ENCODE results near the gene GALNT3. TPM values are rescaled to one million over a fixed set of nuclear protein-coding genes. Genes with fewer than 3 reads are reported as not detected.

Gene GALNT3
- total and polyA plus RNA-seq, 9 of the 15 experiments (the other 6 are each of a cell fraction or from before 2014, with no cell fraction given): 0.03 to 0.29 (median 0.06) TPM; not detected in 6

DNA sequence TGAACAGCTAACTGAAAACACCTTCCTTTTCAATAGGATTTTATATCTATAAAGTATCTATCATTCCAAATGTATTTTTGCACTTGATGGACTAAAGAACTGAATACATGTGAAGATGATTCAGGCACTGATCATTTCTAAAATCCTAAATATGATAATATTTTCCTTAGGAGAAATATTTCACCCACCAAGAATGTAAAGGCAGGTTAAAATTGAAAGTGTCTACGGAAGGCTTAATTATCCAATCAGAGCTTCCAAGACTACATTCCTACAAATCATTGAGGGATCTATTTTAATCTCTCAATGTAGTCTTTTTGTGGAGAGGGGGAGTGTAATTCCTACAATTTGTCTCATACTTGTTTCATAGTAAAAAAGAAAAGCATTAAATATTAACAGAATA lies 3.6 kb downstream of the GALNT3 start:
- Histone ChIP-seq H3K27me3 (ENCODE audit: control insufficient read depth in 2 of 2, insufficient read depth in 2 of 2, low read length in 2 of 2) (peaks cover 0 to 18% of the 10 kb centered on the region in 2 experiments; a peak in 2 of 5 replicates), H3K9me1 (ENCODE audit: control insufficient read depth, insufficient read depth, low read length) (no peaks in the 10 kb centered on the region), H3K4me3 (no peak overlapping the region), H2AFZ (ENCODE audit: low read depth, low read length) (no peak overlapping the region), H3K4me1 (replicated peaks in 1 of 2; ENCODE audit: control insufficient read depth in 2 of 2, insufficient read depth in 2 of 2, low read length in 2 of 2) (peaks cover 0 to 11% of the 10 kb centered on the region in 2 experiments; a peak in 1 of 5 replicates), H3K36me3 (ENCODE audit: control insufficient read depth, insufficient read depth, low read length) (no peaks in the 10 kb centered on the region), H3K79me2 (ENCODE audit: control insufficient read depth, insufficient read depth, low read length) (no peaks in the 10 kb centered on the region), H3K4me2 (ENCODE audit: insufficient read depth, low read length) (no peak overlapping the region), H3K27ac (ENCODE audit: extremely low read depth, low read depth, low read length) (no peak overlapping the region), H4K20me1 (replicated peaks; ENCODE audit: control insufficient read depth, insufficient read depth, low read length) (no peaks in the 10 kb centered on the region), H3K9me3 (replicated peaks; ENCODE audit: control insufficient read depth, insufficient read depth, low read depth, low read length) (no peaks in the 10 kb centered on the region), H3K9ac (ENCODE audit: insufficient read depth in 1 of 2, low read depth in 2 of 2, low read length in 2 of 2) (no peak overlapping the region)
- TF ChIP-seq SMARCC2 (IDR thresholded peaks at IDR 0.05; ENCODE audit: low read depth): no peak
- TF ChIP-seq, protein P1, sequence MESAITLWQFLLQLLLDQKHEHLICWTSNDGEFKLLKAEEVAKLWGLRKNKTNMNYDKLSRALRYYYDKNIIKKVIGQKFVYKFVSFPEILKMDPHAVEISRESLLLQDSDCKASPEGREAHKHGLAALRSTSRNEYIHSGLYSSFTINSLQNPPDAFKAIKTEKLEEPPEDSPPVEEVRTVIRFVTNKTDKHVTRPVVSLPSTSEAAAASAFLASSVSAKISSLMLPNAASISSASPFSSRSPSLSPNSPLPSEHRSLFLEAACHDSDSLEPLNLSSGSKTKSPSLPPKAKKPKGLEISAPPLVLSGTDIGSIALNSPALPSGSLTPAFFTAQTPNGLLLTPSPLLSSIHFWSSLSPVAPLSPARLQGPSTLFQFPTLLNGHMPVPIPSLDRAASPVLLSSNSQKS (CRISPR knock-in tag; IDR thresholded peaks at IDR 0.05): no peak
- TF ChIP-seq EGR1 (conservative IDR thresholded peaks at IDR 0.05): no peak
- ChIA-PET CTCF (ENCODE audit: low intra/inter-chr PET ratio) (no interaction called here), POLR2A (no interaction called here)
- no TSS peak for BruUV-seq (replicated peaks)
- no peak for ATAC-seq
- 0% methylated on average over 1 of the region's 1 CpG for WGBS (ENCODE audit: insufficient coverage, low coverage, missing lambda C conversion rate)
- no peak for FAIRE-seq
- intact Hi-C loops (cut with micrococcal nuclease) (no loop called here), in situ Hi-C loops (cut with MboI) (no loop called here)
- no peak for DNase-seq (ENCODE audit: extremely low read depth in 1 of 4, low spot score in 3 of 4)

DNA sequence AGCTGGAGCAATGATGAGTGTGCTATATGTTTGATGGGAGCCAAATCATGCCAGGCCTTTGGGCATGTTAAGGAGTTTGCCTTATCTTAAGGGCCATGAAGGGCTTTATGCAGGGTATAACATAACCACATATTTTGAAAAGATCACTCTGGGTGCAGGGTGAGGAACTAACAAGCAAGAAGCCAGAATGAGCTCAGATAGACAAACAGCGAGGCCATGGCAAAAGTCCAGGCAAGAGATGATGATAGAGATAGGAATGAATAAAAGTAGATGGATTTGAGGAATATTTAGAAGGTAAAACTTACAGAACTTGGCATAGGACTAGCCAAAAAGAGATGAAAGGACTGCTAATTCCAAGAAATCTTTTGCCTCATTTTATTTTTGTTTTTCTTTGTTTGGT lies 6.7 kb downstream of the GALNT3 start:
- TF ChIP-seq CBFB (CRISPR knock-in tag; IDR thresholded peaks at IDR 0.05) (no peak), SUPT5H (IDR thresholded peaks at IDR 0.05) (no peak)
- TF ChIP-seq, protein P2, sequence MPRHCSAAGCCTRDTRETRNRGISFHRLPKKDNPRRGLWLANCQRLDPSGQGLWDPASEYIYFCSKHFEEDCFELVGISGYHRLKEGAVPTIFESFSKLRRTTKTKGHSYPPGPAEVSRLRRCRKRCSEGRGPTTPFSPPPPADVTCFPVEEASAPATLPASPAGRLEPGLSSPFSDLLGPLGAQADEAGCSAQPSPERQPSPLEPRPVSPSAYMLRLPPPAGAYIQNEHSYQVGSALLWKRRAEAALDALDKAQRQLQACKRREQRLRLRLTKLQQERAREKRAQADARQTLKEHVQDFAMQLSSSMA (CRISPR knock-in tag; IDR thresholded peaks at IDR 0.05): no peak
- FAIRE-seq: no peak
- CTCF ChIA-PET (ENCODE audit: low intra/inter-chr PET ratio): no interaction called here

More for the DNA sequence above, 6.7 kb downstream of the GALNT3 start:
- no peaks in the 10 kb centered on the region for H3K9me3 ChIP-seq (replicated peaks; ENCODE audit: control insufficient read depth, insufficient read depth, low read depth, low read length)
- H3K4me2 ChIP-seq (ENCODE audit: insufficient read depth, low read length): no peak overlapping the region
- WGBS (ENCODE audit: insufficient coverage, low coverage, missing lambda C conversion rate): 0% methylated on average over 1 of the region's 1 CpG
- H3K4me3 ChIP-seq: no peak overlapping the region
- H2AFZ ChIP-seq (ENCODE audit: low read depth, low read length): no peak overlapping the region
- intact Hi-C loops (cut with micrococcal nuclease): no loop called here
- H4K20me1 ChIP-seq (replicated peaks; ENCODE audit: control insufficient read depth, insufficient read depth, low read length): no peaks in the 10 kb centered on the region
- H3K36me3 ChIP-seq (ENCODE audit: control insufficient read depth, insufficient read depth, low read length): no peaks in the 10 kb centered on the region
- in situ Hi-C loops (cut with MboI): no loop called here
- no TSS peak for BruUV-seq (replicated peaks)
- POLR2A ChIA-PET: no interaction called here
- H3K9ac ChIP-seq (ENCODE audit: insufficient read depth in 1 of 2, low read depth in 2 of 2, low read length in 2 of 2): no peak overlapping the region
- no peaks in the 10 kb centered on the region for H3K27me3 ChIP-seq (ENCODE audit: control insufficient read depth in 2 of 2, insufficient read depth in 2 of 2, low read length in 2 of 2)
- no peak for ATAC-seq
- H3K27ac ChIP-seq (ENCODE audit: extremely low read depth, low read depth, low read length): no peak overlapping the region
- no peak for DNase-seq (ENCODE audit: extremely low read depth in 1 of 4, low spot score in 3 of 4)
- H3K79me2 ChIP-seq (ENCODE audit: control insufficient read depth, insufficient read depth, low read length): no peaks in the 10 kb centered on the region
- no peaks in the 10 kb centered on the region for H3K9me1 ChIP-seq (ENCODE audit: control insufficient read depth, insufficient read depth, low read length)
- H3K4me1 ChIP-seq (replicated peaks in 1 of 2; ENCODE audit: control insufficient read depth in 2 of 2, insufficient read depth in 2 of 2, low read length in 2 of 2): no peaks in the 10 kb centered on the region
